Breast epithelium (tissue), 3 donors: Measurements from ENCODE around the gene RASSF1.

Experiments
- CTCF ChIP-seq, 3 donors: fragments of 450-650 bp; IDR thresholded peaks; one replicate each; pipeline ENCODE4 v1.5.1; 2016 to 2017; ENCODE audit warnings: antibody characterized with exemption in 3 of 3, mild to moderate bottlenecking in 3 of 3, moderate library complexity in 3 of 3
- POLR2A ChIP-seq: fragments of 450-650 bp; IDR thresholded peaks from one replicate; pipeline ENCODE4 v1.6.1; 2016; ENCODE audit warnings: antibody characterized with exemption, mild to moderate bottlenecking, moderate library complexity
- POLR2AphosphoS5 ChIP-seq, 3 donors: sonication (generic); formaldehyde crosslinking; IDR thresholded peaks; one replicate each; pipeline ENCODE4 v1.6.1; 2017; ENCODE audit warnings: antibody characterized with exemption in 3 of 3

GRCh38 chr3:50334339-50335075 is 6.1 kb downstream of the RASSF1 start:
- no peak for TF ChIP-seq CTCF (IDR thresholded peaks at IDR 0.05)
- no peak for TF ChIP-seq POLR2AphosphoS5 (IDR thresholded peaks at IDR 0.05)
- no peak for TF ChIP-seq POLR2A
